Endothelial cell of umbilical vein (primary cell): ENCODE data around the gene KRTAP5-1. TPM values are rescaled to one million over a fixed set of nuclear protein-coding genes. Genes with fewer than 3 reads are reported as not detected.

Experiments
- BruUV-seq: library from RNA; stranded (reverse); fragments of 400-500 nt; replicated peaks from 2 replicates; lab custom pipeline; 2021; lab: Mats Ljungman, UMichigan
- CTCF ChIA-PET: fragments of 300-600, 350-600 bp; sonication (Branson Sonifier 250); formaldehyde crosslinking; loops from one replicate; lab custom pipeline; 2021; ENCODE audit warnings: antibody characterized with exemption, inconsistent platforms; lab: Charles Lee
- POLR2A ChIA-PET: fragments of 300-600, 350-600 bp; sonication (Branson Sonifier 250); formaldehyde crosslinking; loops from one replicate; lab custom pipeline; 2021; ENCODE audit warnings: antibody characterized with exemption, inconsistent platforms; lab: Charles Lee
- DNase-seq: peaks from one replicate; pipeline ENCODE4 v3.0.0-alpha.2; 2011; ENCODE audit warnings: low read depth, low spot score
- FAIRE-seq: peaks from 2 replicates; lab custom pipeline; 2011; peaks lifted over from hg19 to GRCh38; lab: Jason Lieb, UNC
- H2AFZ ChIP-seq: 2 replicates; pipeline ENCODE4 v1.6.0; 2012; ENCODE audit warnings: low read depth, low read length, control low read depth, inconsistent platforms
- H3K27ac ChIP-seq: 2 replicates; pipeline ENCODE4 v1.5.1; 2011; ENCODE audit warnings: low read depth, mild to moderate bottlenecking, control low read depth, low read length, moderate library complexity; ENCODE audit not compliant: insufficient read depth
- H3K27me3 ChIP-seq, 2 experiments: 2 replicates each; pipeline versions ENCODE4 v1.6.0 to v1.6.1; 2011; ENCODE audit warnings: low read length in 2 of 2, mixed read lengths in 1 of 2; ENCODE audit not compliant: control insufficient read depth in 2 of 2, insufficient read depth in 2 of 2
- H3K36me3 ChIP-seq, 2 experiments: 2 replicates in 1 of 2; 3 replicates in 1 of 2; pipeline ENCODE4 v1.5.1; 2011; ENCODE audit warnings: low read length in 2 of 2, mild to moderate bottlenecking in 1 of 2, moderate library complexity in 1 of 2; ENCODE audit not compliant: control insufficient read depth in 2 of 2, insufficient read depth in 2 of 2; ENCODE audit errors: extremely low read depth in 1 of 2
- H3K4me1 ChIP-seq: 3 replicates; pipeline ENCODE4 v1.5.1; 2011; ENCODE audit warnings: mild to moderate bottlenecking, low read length; ENCODE audit not compliant: control insufficient read depth, insufficient read depth; ENCODE audit errors: extremely low read depth
- H3K4me2 ChIP-seq: 2 replicates; pipeline ENCODE4 v1.6.1; 2011; ENCODE audit warnings: low read length, control low read depth, mixed read lengths; ENCODE audit not compliant: insufficient read depth
- H3K4me3 ChIP-seq, 3 experiments: fragments of 200-600 bp in 1 of 3; sonication (generic), shearing (Covaris generic) in 1 of 3; replicated peaks in 1 of 3; 2 replicates each; pipeline ENCODE4 v1.5.1; 2011 to 2016; ENCODE audit warnings: control low read depth in 3 of 3, low read length in 3 of 3, mild to moderate bottlenecking in 2 of 3, inconsistent platforms in 1 of 3, low read depth in 1 of 3, moderate library complexity in 1 of 3; ENCODE audit not compliant: insufficient read depth in 1 of 3
- H3K79me2 ChIP-seq: 2 replicates; pipeline ENCODE4 v1.6.0; 2012; ENCODE audit warnings: low read length, inconsistent platforms; ENCODE audit not compliant: control insufficient read depth, insufficient read depth
- H3K9ac ChIP-seq: replicated peaks from 2 replicates; pipeline ENCODE3; 2011; ENCODE audit warnings: low read length, control low read depth; ENCODE audit not compliant: insufficient read depth; ENCODE audit errors: extremely low read depth
- H3K9me1 ChIP-seq: replicated peaks from 3 replicates; pipeline ENCODE4 v1.6.0; 2011; ENCODE audit warnings: mild to moderate bottlenecking, low read length; ENCODE audit not compliant: control insufficient read depth, insufficient read depth; ENCODE audit errors: extremely low read depth
- H3K9me3 ChIP-seq: replicated peaks from 2 replicates; pipeline ENCODE4 v1.5.1; 2012; ENCODE audit warnings: low read length, inconsistent platforms; ENCODE audit not compliant: control insufficient read depth, insufficient read depth
- H4K20me1 ChIP-seq: replicated peaks from 2 replicates; pipeline ENCODE3; 2011; ENCODE audit warnings: mild to moderate bottlenecking, low read length; ENCODE audit not compliant: control insufficient read depth, insufficient read depth; ENCODE audit errors: extremely low read depth
- CTCF ChIP-seq, 2 donors: IDR thresholded peaks; 1 replicate in 1 of 2; 2 replicates in 1 of 2; pipeline ENCODE4 v1.5.1; 2011; ENCODE audit warnings: low read length in 2 of 2, mild to moderate bottlenecking in 2 of 2, moderate library complexity in 2 of 2, control low read depth in 1 of 2, inconsistent platforms in 1 of 2, low read depth in 1 of 2; ENCODE audit not compliant: insufficient read depth in 1 of 2; ENCODE audit errors: extremely low read depth in 1 of 2
- EZH2 ChIP-seq: IDR thresholded peaks from 2 replicates; pipeline ENCODE4 v1.6.1; 2012; ENCODE audit warnings: borderline replicate concordance, low read depth, mild to moderate bottlenecking, moderate library complexity, low read length, inconsistent platforms; ENCODE audit not compliant: severe bottlenecking
- FOS ChIP-seq: IDR thresholded peaks from 2 replicates; pipeline ENCODE4 v1.6.1; 2011; ENCODE audit warnings: mild to moderate bottlenecking, low read length, moderate library complexity, borderline replicate concordance; ENCODE audit not compliant: insufficient read depth
- GATA2 ChIP-seq: IDR thresholded peaks from 2 replicates; pipeline ENCODE4 v1.7.0; 2011; ENCODE audit warnings: low read depth, mild to moderate bottlenecking, moderate library complexity, mixed read lengths, low read length; ENCODE audit not compliant: insufficient read length, insufficient read depth
- JUN ChIP-seq: IDR thresholded peaks from 2 replicates; pipeline ENCODE4 v1.6.1; 2011; ENCODE audit warnings: borderline replicate concordance, low read depth; ENCODE audit not compliant: insufficient read length, insufficient read depth
- POLR2A ChIP-seq: IDR thresholded peaks from 2 replicates; pipeline ENCODE4 v1.6.1; 2012; ENCODE audit warnings: low read depth, mild to moderate bottlenecking, control low read depth, low read length
- POLR2AphosphoS5 ChIP-seq: IDR thresholded peaks from 2 replicates; pipeline ENCODE4 v1.6.1; 2012; ENCODE audit warnings: low read depth, mild to moderate bottlenecking, control low read depth, low read length, moderate library complexity; ENCODE audit not compliant: insufficient read depth
- dilution Hi-C: fragments of 300-500 bp; cut with MboI; formaldehyde crosslinking; loops from one replicate; pipeline ENCODE4 v1.15.0; 2019; ENCODE audit warnings: low sequenced_read_pairs; ENCODE audit not compliant: extremely low pct_ligation_motif_present
- intact Hi-C: fragments of 100-400 bp; cut with micrococcal nuclease; formaldehyde crosslinking; loops from one replicate; pipeline ENCODE4 v1.10.0; 2022
- polyA plus RNA-seq, 4 experiments: library from polyadenylated mRNA; depleted of rRNA in 3 of 4; stranded (reverse) in 3 of 4; unstranded in 1 of 4; fragments of >200 nt; gene quantifications; 2 replicates each; pipeline versions ENCODE4 v1.2.1 to v1.2.3, GENCODE V29; 2011 to 2012; ENCODE audit warnings: missing spikeins in 1 of 4
- total RNA-seq: library from RNA; stranded (reverse); gene quantifications from 2 replicates; pipeline ENCODE4 v1.2.3, GENCODE V29; 2021
- TF ChIP-seq, protein P1 (sequence below): IDR thresholded peaks from 2 replicates; pipeline ENCODE4 v1.6.1; 2011; ENCODE audit not compliant: insufficient read depth, insufficient read length

The KRTAP5-1 gene
- total and polyA plus RNA-seq, 2 donors (not counting 3 experiments of a cell fraction or from before 2014, with no cell fraction given), result not detected

- Histone ChIP-seq H3K4me1 (no peaks in the 10 kb centered on the region), H3K79me2 (no peaks in the 10 kb centered on the region), H3K27me3 (no peaks in the 10 kb centered on the region), H3K4me3 (no peak overlapping the region), H4K20me1 (no peaks in the 10 kb centered on the region), H3K9ac (no peak overlapping the region), H3K36me3 (peaks cover 0 to 3% of the 10 kb centered on the region in 2 experiments), H3K4me2 (no peak overlapping the region), H3K27ac (no peak overlapping the region), H2AFZ (no peak overlapping the region), H3K9me1 (no peaks in the 10 kb centered on the region), H3K9me3 (no peaks in the 10 kb centered on the region)
- dilution Hi-C loops (no loop called here), intact Hi-C loops (no loop called here)
- ChIA-PET POLR2A (no interaction called here), CTCF (no interaction called here)
- FAIRE-seq (no peak), DNase-seq (no peak)
- BruUV-seq, result no TSS peak
- TF ChIP-seq, protein P1, sequence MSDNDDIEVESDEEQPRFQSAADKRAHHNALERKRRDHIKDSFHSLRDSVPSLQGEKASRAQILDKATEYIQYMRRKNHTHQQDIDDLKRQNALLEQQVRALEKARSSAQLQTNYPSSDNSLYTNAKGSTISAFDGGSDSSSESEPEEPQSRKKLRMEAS, result no peak
Observed at GRCh38 chr11:1561266-1561665, 23.8 kb downstream of the KRTAP5-1 start.

DNA sequence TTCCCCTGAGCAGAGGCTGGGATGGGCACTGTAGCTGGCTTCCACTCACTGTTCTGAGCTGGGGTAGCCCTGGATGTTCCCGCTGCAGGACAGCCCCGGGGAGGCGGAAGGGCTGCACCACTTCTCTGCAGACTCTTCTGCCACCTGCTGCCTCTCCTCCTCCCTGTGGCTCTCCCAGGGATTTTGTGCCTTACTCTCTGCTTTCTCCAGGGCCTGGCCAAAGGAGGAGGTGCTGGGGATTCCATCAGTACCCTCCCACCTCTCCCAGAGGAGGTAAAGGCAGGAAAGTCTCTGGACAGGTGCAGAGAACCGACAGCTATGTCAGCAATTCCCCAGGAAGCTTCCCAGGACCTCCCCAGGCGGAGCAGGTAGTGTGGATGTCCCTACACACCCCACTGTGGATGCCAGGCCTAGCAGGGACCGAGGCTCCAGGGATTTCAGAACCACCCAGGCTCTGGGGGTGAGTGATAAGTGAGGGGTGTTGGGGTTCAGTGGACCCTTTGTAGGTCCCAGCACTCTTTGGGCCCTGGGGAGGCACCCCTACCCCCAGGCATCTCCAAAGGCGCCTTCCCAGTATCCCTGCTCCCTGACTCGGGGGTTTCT lies 24.3 kb downstream of the KRTAP5-1 start:
- no peak for FAIRE-seq
- Histone ChIP-seq H3K27me3 (no peaks in the 10 kb centered on the region), H3K9me1 (no peaks in the 10 kb centered on the region), H3K36me3 (peaks cover 0 to 3% of the 10 kb centered on the region in 2 experiments), H3K27ac (no peak overlapping the region), H4K20me1 (no peaks in the 10 kb centered on the region), H3K79me2 (no peaks in the 10 kb centered on the region), H3K4me2 (no peak overlapping the region), H3K9ac (no peak overlapping the region), H2AFZ (no peak overlapping the region), H3K4me1 (no peaks in the 10 kb centered on the region), H3K4me3 (no peak overlapping the region), H3K9me3 (no peaks in the 10 kb centered on the region)
- DNase-seq, result no peak
- ChIA-PET POLR2A (no interaction called here), CTCF (interaction anchor here (1.8 to 3.9 kb wide), 2 partner anchors 14 kb away, joined by 10 to 32 read pairs; no protein-coding TSS in a partner anchor)
- no peak for TF ChIP-seq GATA2
- no peak for TF ChIP-seq EZH2
- no peak for TF ChIP-seq CTCF (IDR thresholded peaks at IDR 0.05; ENCODE audit: extremely low read depth in 1 of 2, insufficient read depth in 1 of 2, low read depth in 1 of 2, low read length in 2 of 2)
- no peak for TF ChIP-seq POLR2A
- TF ChIP-seq FOS, result no peak
- TF ChIP-seq JUN, result no peak
- TF ChIP-seq POLR2AphosphoS5, result no peak
- intact Hi-C loops (no loop called here), dilution Hi-C loops (no loop called here)
- no TSS peak for BruUV-seq
